PFSK-1 (cell line): ENCODE data around the gene SRGAP3.

Experiments
- FOXP2 ChIP-seq: optimal IDR thresholded peaks from 2 replicates; pipeline ENCODE3; 2011; ENCODE audit warnings: borderline replicate concordance, control low read depth, inconsistent platforms; ENCODE audit not compliant: insufficient read depth; ENCODE audit errors: extremely low read length, extremely low read depth
- POLR2AphosphoS5 ChIP-seq: IDR thresholded peaks from 2 replicates; pipeline ENCODE4 v1.6.1; 2012; ENCODE audit warnings: low read depth, mild to moderate bottlenecking, control low read depth, low read length, moderate library complexity
- SIN3A ChIP-seq: IDR thresholded peaks from 2 replicates; pipeline ENCODE4 v1.6.1; 2012; ENCODE audit warnings: mild to moderate bottlenecking, low read length, moderate library complexity, borderline replicate concordance; ENCODE audit not compliant: insufficient read depth
- TAF1 ChIP-seq: IDR thresholded peaks from 2 replicates; pipeline ENCODE4 v1.6.1; 2012; ENCODE audit warnings: low read length, control low read depth, borderline replicate concordance; ENCODE audit not compliant: insufficient read depth
- TF ChIP-seq, protein P1 (sequence below), 2 experiments: IDR thresholded peaks; 2 replicates each; pipeline versions ENCODE4 v1.6.1 to v1.8.0; 2011 to 2012; ENCODE audit warnings: low read depth in 2 of 2, low read length in 2 of 2, control low read depth in 1 of 2, inconsistent platforms in 1 of 2, mild to moderate bottlenecking in 1 of 2, moderate library complexity in 1 of 2; ENCODE audit not compliant: insufficient read depth in 1 of 2

The SRGAP3 gene

GRCh38 chr3:9035473-9035872, 214.0 kb downstream of the SRGAP3 start:
- TF ChIP-seq POLR2AphosphoS5 = no peak
- no peak for TF ChIP-seq TAF1
- TF ChIP-seq, protein P1, sequence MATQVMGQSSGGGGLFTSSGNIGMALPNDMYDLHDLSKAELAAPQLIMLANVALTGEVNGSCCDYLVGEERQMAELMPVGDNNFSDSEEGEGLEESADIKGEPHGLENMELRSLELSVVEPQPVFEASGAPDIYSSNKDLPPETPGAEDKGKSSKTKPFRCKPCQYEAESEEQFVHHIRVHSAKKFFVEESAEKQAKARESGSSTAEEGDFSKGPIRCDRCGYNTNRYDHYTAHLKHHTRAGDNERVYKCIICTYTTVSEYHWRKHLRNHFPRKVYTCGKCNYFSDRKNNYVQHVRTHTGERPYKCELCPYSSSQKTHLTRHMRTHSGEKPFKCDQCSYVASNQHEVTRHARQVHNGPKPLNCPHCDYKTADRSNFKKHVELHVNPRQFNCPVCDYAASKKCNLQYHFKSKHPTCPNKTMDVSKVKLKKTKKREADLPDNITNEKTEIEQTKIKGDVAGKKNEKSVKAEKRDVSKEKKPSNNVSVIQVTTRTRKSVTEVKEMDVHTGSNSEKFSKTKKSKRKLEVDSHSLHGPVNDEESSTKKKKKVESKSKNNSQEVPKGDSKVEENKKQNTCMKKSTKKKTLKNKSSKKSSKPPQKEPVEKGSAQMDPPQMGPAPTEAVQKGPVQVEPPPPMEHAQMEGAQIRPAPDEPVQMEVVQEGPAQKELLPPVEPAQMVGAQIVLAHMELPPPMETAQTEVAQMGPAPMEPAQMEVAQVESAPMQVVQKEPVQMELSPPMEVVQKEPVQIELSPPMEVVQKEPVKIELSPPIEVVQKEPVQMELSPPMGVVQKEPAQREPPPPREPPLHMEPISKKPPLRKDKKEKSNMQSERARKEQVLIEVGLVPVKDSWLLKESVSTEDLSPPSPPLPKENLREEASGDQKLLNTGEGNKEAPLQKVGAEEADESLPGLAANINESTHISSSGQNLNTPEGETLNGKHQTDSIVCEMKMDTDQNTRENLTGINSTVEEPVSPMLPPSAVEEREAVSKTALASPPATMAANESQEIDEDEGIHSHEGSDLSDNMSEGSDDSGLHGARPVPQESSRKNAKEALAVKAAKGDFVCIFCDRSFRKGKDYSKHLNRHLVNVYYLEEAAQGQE (IDR thresholded peaks at IDR 0.05; ENCODE audit: insufficient read depth in 1 of 2, low read depth in 2 of 2, low read length in 2 of 2) = no peak
- no peak for TF ChIP-seq SIN3A
- no peak for TF ChIP-seq FOXP2

- TF ChIP-seq FOXP2 (no peak), SIN3A (no peak), TAF1 (no peak), POLR2AphosphoS5 (no peak)
- TF ChIP-seq, protein P1 (IDR thresholded peaks at IDR 0.05; ENCODE audit: insufficient read depth in 1 of 2, low read depth in 2 of 2, low read length in 2 of 2) = no peak
Measured at GRCh38 chr3:9033867-9034266, 215.6 kb downstream of the SRGAP3 start.

- TF ChIP-seq FOXP2 (no peak), POLR2AphosphoS5 (no peak), TAF1 (no peak), SIN3A (no peak)
- TF ChIP-seq, protein P1 (IDR thresholded peaks at IDR 0.05; ENCODE audit: insufficient read depth in 1 of 2, low read depth in 2 of 2, low read length in 2 of 2) = no peak
Measured at GRCh38 chr3:9032231-9032777, 217.1 kb downstream of the SRGAP3 start.

GRCh38 chr3:9030034-9030433, 219.4 kb downstream of the SRGAP3 start:
- TF ChIP-seq TAF1 (no peak), FOXP2 (no peak), SIN3A (no peak), POLR2AphosphoS5 (no peak)
- TF ChIP-seq, protein P1 (IDR thresholded peaks at IDR 0.05; ENCODE audit: insufficient read depth in 1 of 2, low read depth in 2 of 2, low read length in 2 of 2) = no peak

GRCh38 chr3:9028134-9028533, 221.3 kb downstream of the SRGAP3 start:
- TF ChIP-seq FOXP2 (no peak), TAF1 (no peak), SIN3A (no peak), POLR2AphosphoS5 (no peak)
- TF ChIP-seq, protein P1 (IDR thresholded peaks at IDR 0.05; ENCODE audit: insufficient read depth in 1 of 2, low read depth in 2 of 2, low read length in 2 of 2) = no peak
